NCI-H446 treated with DMSO at 0.1 percent for 48 hours (cell line): ENCODE measurements around the gene IL6ST.

Source experiments
- DNase-seq: peaks from one replicate; lab custom pipeline; 2025; lab: John Stamatoyannopoulos, UW

Gene IL6ST

DNA sequence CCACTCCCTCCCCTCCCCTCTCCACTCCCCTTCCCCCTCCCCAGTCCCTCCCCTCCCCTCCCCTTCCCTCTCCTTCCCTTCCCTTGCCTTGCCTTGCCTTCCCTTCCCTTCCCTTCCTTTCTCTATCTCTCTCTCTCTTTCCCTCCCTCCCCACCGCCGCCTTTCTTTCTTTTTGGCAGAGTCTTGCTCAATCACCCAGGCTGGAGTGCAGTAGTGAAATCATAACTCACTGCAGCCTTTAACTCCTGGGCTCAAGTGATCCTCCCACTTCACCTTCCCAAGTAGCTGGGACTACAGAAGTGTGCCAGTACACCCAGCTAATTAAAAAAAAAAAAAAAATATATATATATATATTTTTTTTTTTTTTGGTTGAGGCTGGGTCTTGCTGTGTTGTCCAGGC, 98.1 kb downstream of the IL6ST start:
- no peak for DNase-seq

DNA sequence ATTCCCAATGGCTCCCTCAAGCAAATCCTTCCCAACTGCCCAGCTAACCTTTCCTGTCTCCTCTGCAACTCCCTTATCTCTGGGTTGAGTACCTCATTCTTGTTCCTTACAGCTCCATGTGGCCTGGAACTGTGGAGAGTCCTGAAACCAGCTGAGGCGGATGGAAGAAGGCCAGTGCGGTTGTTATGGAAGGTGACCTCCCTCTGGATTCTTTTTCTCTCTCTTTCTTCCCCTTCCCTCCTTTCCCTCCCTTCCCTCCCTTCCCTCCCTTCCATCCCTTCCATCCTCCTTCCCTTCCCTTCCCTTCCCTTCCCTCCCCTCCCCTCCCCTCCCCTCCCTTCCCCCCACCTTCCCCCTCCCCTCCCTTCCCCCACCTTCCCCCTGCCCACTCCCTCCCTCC, 98.5 kb downstream of the IL6ST start:
- no peak for DNase-seq

DNA sequence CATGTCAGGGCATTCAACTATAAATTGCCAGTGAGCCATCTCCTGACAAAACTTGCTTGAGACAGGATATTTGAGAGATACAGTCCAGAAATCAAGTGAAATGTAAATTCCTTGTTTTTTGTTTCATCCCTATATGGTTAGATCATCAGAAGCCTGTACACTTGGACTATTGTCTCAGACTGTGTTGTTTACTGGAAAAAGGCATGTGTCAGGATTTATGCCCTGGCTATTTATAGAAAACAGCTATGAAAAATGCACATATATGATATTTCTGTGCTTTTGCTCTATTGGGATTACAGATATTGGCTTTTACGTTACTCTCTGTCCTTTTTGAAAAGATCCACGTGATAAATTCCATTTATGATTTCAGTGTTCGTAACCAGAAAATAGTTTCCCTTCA, 99.4 kb downstream of the IL6ST start:
- no peak for DNase-seq

DNA sequence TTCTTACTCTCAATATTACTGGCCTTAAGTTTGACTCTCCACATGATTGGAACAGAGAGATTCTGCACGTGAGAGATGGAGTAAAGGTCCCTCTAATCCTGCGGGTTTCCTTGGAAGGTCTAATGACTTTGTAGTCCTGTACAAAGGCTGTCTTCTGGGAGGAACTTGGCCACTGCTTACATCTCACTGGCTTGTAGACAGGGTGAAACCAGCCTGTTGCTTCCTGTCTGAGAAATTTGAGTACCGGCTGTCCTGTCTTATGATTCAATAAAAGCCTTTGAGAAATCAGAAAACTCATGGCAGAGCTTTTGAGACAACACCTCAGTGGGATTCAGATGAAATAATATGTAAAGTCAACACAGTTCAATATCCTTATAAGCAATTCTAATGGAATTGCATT, 100.6 kb downstream of the IL6ST start:
- DNase-seq, result no peak

DNA sequence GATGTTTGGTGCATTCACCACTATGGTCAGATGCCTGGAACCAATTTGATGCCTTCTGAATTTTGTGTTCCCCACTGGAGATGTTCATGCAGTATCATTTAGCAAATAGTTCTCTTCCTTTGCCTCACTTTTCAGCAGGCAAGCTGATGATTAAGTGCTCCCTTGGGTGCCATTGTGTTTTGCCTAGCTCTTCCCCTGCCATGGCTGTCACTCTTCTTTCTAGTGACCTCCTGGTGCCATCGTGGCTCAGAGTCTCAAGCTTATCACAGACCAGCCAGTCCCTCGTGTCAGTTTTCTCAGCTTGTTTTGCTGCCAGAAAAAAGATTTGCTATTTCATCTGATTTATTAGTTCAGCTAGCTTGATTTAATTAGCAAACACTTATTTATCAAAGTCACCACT, 102.3 kb downstream of the IL6ST start:
- no peak for DNase-seq

DNA sequence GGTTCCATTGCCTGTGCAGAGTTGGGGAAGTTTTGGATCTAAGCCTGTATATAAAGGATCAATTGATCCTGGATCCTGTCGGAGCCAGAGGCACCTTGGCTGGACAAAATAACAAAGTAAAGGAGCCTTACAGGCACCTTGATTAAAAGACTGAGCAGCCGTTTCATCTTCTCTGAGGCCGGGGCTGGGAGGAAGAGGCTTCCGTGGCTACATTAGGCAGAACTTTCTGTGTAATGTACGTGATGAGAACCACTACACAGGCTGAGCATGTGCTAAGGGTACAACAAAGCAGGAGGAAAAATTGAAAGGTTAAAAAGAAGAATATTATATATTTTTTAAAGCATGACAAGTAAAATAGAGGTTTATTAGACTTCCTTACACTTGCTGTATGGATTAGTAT, 106.6 kb downstream of the IL6ST start:
- DNase-seq, result no peak

DNA sequence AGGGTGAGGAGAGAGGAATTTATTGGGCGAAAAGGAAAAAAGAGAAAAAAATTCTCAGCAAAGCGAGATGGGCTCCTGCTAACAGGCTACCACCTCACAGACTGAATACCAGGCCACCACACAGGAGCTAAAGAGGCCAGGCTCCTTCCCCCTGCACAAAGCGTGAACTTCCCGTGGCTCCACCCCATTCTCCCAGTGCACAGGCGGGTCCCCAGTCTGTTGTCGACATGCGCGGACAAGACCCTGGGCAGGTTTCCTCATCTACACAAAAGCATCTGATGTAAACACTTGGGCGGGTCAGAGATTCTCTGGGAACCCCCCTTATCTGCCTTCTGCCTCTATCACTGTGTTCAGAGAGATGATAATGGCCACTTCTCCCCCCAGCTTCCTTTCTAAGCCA, 109.4 kb downstream of the IL6ST start:
- no peak for DNase-seq
